HG03066 (cell line): ENCODE measurements around the gene TOP2B.

ENCODE experiments used
- ATAC-seq: cut with Tn5 transposase; IDR thresholded peaks from one replicate; pipeline ENCODE4 v1.9.1; 2021; ENCODE audit warnings: low read depth; ENCODE audit not compliant: unreplicated experiment

Gene TOP2B

GRCh38 chr3:25566358-25566920, 98.3 kb downstream of the TOP2B start:
- no peak for ATAC-seq

GRCh38 chr3:25565807-25566206, 98.9 kb downstream of the TOP2B start:
- no peak for ATAC-seq

- ATAC-seq: no peak
Observed at GRCh38 chr3:25564075-25564474, 100.6 kb downstream of the TOP2B start.

- no peak for ATAC-seq
Observed at GRCh38 chr3:25563601-25564000, 101.1 kb downstream of the TOP2B start.

- no peak for ATAC-seq
Observed at GRCh38 chr3:25558796-25559195, 105.9 kb downstream of the TOP2B start.

- no peak for ATAC-seq
Observed at GRCh38 chr3:25558121-25558520, 106.6 kb downstream of the TOP2B start.

- no peak for ATAC-seq
Observed at GRCh38 chr3:25557694-25558093, 107.0 kb downstream of the TOP2B start.

- ATAC-seq: no peak
Observed at GRCh38 chr3:25556447-25556846, 108.3 kb downstream of the TOP2B start.

GRCh38 chr3:25555695-25556437, 108.8 kb downstream of the TOP2B start:
- ATAC-seq: no peak

GRCh38 chr3:25554376-25554775, 110.3 kb downstream of the TOP2B start:
- no peak for ATAC-seq

GRCh38 chr3:25552251-25552650, 112.5 kb downstream of the TOP2B start:
- ATAC-seq: no peak

GRCh38 chr3:25548836-25549235, 115.9 kb downstream of the TOP2B start:
- ATAC-seq: no peak

GRCh38 chr3:25547943-25548674, 116.6 kb downstream of the TOP2B start:
- ATAC-seq: no peak
